ENCODE data around the gene GALNT17. TPM values are rescaled to one million over a fixed set of nuclear protein-coding genes. Genes with fewer than 3 reads are reported as not detected.

Gene GALNT17
- total and polyA plus RNA-seq, 11 donors, result 16.9 to 116 (median 73.1) TPM

DNA sequence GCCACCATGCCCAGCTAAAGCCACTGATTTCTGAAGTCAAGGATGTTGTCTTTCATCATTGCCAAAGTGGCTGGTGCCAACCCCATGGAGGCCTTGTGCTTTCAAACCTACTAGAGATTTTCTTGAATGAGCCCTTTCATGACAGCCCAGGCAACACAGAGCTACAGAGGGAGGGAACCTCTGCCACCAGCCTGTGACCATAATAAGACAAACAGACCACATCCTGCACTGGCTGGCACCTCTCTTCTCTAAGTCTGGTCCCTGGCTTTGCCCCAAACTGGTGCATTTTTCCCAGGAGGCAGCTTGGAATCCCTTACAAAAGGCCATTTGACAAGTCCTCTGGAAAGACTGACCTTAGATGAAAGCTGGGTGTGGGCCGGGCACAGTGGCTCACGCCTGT is 348.8 kb downstream of the GALNT17 start:
- TF ChIP-seq CTCF (IDR thresholded peaks at IDR 0.05) (no peak), POLR2A (IDR thresholded peaks at IDR 0.05) (no peak)
- intact Hi-C loops (cut with DNase I), result no loop called here
- WGBS, 4 donors, result 86 to 91% (median 88%) methylated on average over 2 of the region's 2 CpGs

DNA sequence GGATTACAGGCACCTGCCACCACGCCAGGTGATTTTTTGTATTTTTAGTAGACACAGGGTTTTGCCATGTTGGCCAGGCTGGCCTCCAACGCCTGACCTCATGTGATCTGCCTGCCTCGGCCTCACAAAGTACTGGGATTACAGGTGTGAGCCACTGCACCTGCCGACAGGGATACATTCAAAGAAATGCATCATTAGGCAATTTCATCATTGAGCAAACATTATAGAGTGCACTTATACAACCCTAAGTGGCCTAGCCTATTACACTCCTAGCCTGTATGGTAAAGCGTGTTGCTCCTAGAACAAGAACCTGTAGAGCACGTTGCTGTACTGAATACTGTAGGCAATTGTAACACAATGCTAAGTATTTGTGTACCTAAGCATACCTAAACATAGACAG is 350.3 kb downstream of the GALNT17 start:
- DNase-seq, result no peak
- TF ChIP-seq CTCF (IDR thresholded peaks at IDR 0.05) (no peak), POLR2A (IDR thresholded peaks at IDR 0.05) (no peak)
- Histone ChIP-seq H3K9me3 (no peaks in the 10 kb centered on the region), H3K4me1 (peaks cover 0 to 4% (median 0%) of the 10 kb centered on the region in 12 donors), H3K27ac (no peak overlapping the region), H3K27me3 (no peaks in the 10 kb centered on the region), H3K36me3 (no peaks in the 10 kb centered on the region), H3K4me3 (no peak overlapping the region)
- ATAC-seq, result no peak
- WGBS, 4 donors, result 87 to 92% (median 90%) methylated on average over 6 of the region's 6 CpGs
- intact Hi-C loops (cut with DNase I), result no loop called here

More for the DNA sequence above, 348.8 kb downstream of the GALNT17 start:
- ATAC-seq, result peak in 1 of 4 donors; percentile 34
- Histone ChIP-seq H3K4me1 (peaks cover 0 to 4% (median 0%) of the 10 kb centered on the region in 12 donors), H3K27ac (no peak overlapping the region), H3K9me3 (no peaks in the 10 kb centered on the region), H3K36me3 (no peaks in the 10 kb centered on the region), H3K27me3 (no peaks in the 10 kb centered on the region), H3K4me3 (no peak overlapping the region)
- DNase-seq, result no peak

GRCh38 chr7:71484380-71484779 is 352.4 kb downstream of the GALNT17 start:
- Histone ChIP-seq H3K27me3 (no peaks in the 10 kb centered on the region), H3K27ac (no peak overlapping the region), H3K4me3 (no peak overlapping the region), H3K4me1 (peaks cover 0 to 4% (median 0%) of the 10 kb centered on the region in 12 donors), H3K36me3 (no peaks in the 10 kb centered on the region), H3K9me3 (no peaks in the 10 kb centered on the region)
- 83 to 95% (median 90%) methylated on average over 2 to 3 of the region's 3 CpGs for WGBS, 4 donors
- no peak for ATAC-seq
- intact Hi-C loops (cut with DNase I), result no loop called here
- TF ChIP-seq POLR2A (IDR thresholded peaks at IDR 0.05) (no peak), CTCF (IDR thresholded peaks at IDR 0.05) (no peak)
- DNase-seq, result no peak

DNA sequence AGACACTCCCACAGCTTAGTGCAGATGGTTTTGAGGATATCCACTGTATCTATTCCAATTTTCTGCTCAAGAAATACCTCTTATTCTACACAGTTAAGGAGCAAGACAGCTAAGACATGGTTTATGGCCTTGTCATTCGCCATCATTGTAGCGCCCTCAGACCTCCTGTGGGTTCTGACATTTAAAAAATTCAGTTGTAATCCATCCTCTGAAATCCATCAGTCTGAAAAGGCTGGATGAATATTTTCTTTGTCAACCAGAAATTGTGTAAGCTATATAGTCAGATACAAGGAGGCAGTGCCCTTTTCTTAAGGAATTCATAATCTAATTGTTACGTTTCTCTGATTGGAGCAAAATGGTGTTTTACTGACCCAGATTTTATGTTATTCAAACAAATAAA is 353.6 kb downstream of the GALNT17 start:
- ATAC-seq (no peak), DNase-seq (no peak)
- H3K27ac ChIP-seq, result no peak overlapping the region
- H3K27me3 ChIP-seq, result no peaks in the 10 kb centered on the region
- no peaks in the 10 kb centered on the region for H3K9me3 ChIP-seq
- H3K36me3 ChIP-seq, result no peaks in the 10 kb centered on the region
- H3K4me3 ChIP-seq, result no peak overlapping the region
- WGBS, 4 donors, result 90 to 96% (median 91%) methylated on average over 3 of the region's 3 CpGs
- H3K4me1 ChIP-seq, result peaks cover 0 to 4% (median 0%) of the 10 kb centered on the region in 12 donors
- intact Hi-C loops (cut with DNase I), result no loop called here
- TF ChIP-seq POLR2A (IDR thresholded peaks at IDR 0.05), result no peak
- TF ChIP-seq CTCF (IDR thresholded peaks at IDR 0.05), result no peak

Measured in heart left ventricle (tissue), 16 donors.